Adrenal gland (tissue), 5 donors: ENCODE results near the gene SNED1.

Source experiments
- POLR2A ChIP-seq, 2 donors: fragments of 450-650 bp; IDR thresholded peaks; one replicate each; pipeline ENCODE4 v1.6.1; 2017; ENCODE audit warnings: antibody characterized with exemption in 2 of 2, mild to moderate bottlenecking in 2 of 2, moderate library complexity in 1 of 2
- TF ChIP-seq, protein P1 (sequence below), 6 experiments: fragments of 450-650 bp in 4 of 6; fragments of 200-600 bp in 2 of 6; sonication (generic) in 1 of 6; IDR thresholded peaks; 1 replicate in 5 of 6; 2 replicates in 1 of 6; pipeline versions ENCODE4 v1.5.1 to v1.8.0; 2016 to 2021; ENCODE audit warnings: antibody characterized with exemption in 6 of 6, mild to moderate bottlenecking in 2 of 6, moderate library complexity in 1 of 6
- donor health status: DM: no; HTN: no; CAD: no.

DNA sequence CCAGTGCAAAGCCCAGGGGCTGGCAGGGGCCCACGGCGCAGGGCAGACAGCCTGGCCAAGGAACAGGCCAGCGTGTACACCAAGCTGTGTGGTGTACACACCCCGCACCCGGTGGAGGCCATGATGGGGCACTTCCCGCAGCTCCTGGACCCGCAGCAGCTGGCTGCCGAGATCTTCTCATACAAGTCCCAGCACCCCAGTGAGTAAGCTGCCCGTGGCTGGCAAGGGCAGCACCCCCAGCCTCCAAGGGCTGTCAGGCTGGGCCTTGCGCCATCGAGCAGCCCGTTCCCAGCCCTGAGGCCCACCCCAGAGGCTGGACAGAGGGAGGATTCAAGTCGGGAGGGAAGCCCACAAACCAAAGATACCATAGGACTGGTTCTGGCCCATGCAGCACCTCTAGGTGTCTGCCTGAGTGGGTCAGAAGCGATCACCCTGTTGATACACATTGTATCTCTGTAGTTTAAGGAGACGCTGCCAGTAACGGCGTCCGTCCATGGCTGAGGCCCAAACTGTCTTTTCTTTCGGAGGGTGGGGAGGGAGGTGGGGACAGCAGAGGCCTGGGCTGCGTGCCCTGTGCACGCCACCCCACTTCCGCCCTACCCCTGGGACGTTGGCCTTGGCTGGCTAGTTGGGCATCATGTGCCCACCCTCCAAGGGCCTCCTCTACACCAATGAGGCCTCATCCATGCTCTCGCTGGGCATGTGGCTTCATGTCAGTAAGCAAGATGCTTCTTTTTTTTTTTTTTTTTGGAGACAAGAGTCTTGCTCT is 120.5 kb downstream of the SNED1 start:
- TF ChIP-seq, protein P1, sequence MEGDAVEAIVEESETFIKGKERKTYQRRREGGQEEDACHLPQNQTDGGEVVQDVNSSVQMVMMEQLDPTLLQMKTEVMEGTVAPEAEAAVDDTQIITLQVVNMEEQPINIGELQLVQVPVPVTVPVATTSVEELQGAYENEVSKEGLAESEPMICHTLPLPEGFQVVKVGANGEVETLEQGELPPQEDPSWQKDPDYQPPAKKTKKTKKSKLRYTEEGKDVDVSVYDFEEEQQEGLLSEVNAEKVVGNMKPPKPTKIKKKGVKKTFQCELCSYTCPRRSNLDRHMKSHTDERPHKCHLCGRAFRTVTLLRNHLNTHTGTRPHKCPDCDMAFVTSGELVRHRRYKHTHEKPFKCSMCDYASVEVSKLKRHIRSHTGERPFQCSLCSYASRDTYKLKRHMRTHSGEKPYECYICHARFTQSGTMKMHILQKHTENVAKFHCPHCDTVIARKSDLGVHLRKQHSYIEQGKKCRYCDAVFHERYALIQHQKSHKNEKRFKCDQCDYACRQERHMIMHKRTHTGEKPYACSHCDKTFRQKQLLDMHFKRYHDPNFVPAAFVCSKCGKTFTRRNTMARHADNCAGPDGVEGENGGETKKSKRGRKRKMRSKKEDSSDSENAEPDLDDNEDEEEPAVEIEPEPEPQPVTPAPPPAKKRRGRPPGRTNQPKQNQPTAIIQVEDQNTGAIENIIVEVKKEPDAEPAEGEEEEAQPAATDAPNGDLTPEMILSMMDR (IDR thresholded peaks at IDR 0.05), result no peak
- no peak for TF ChIP-seq POLR2A (IDR thresholded peaks at IDR 0.05)
